HepG2 (cell line): ENCODE results near the gene MAPK12. TPM values are rescaled to one million over a fixed set of nuclear protein-coding genes. Genes with fewer than 3 reads are reported as not detected.

Experiments used
- ARNTL ChIP-seq: sonication (generic); formaldehyde crosslinking; IDR thresholded peaks from 2 replicates; pipeline ENCODE4 v1.4.0; 2020; ENCODE audit warnings: mild to moderate bottlenecking, missing genetic modification reagents
- ATM ChIP-seq: fragments of 450-650 bp; IDR thresholded peaks from 2 replicates; pipeline ENCODE4 v1.7.1; 2017; ENCODE audit warnings: mild to moderate bottlenecking, borderline replicate concordance
- DNMT1 ChIP-seq: sonication (generic); formaldehyde crosslinking; IDR thresholded peaks from 2 replicates; pipeline ENCODE4 v1.5.1; 2020; ENCODE audit warnings: mild to moderate bottlenecking, missing genetic modification reagents
- ELF4 ChIP-seq: sonication (generic); formaldehyde crosslinking; IDR thresholded peaks from 2 replicates; pipeline ENCODE4 v1.5.0; 2020; ENCODE audit warnings: missing genetic modification reagents, mild to moderate bottlenecking, moderate library complexity, borderline replicate concordance
- HCFC1 ChIP-seq: fragments of 150-350 bp; IDR thresholded peaks from 2 replicates; pipeline ENCODE4 v1.6.1; 2014; ENCODE audit warnings: low read depth, low read length
- HNRNPL ChIP-seq: fragments of 200-400 bp; formaldehyde crosslinking; IDR thresholded peaks from 2 replicates; pipeline ENCODE4 v1.6.1; 2017; ENCODE audit warnings: mild to moderate bottlenecking, low read depth, low read length
- KDM2A ChIP-seq: sonication (generic); formaldehyde crosslinking; IDR thresholded peaks from 2 replicates; pipeline ENCODE4 v1.4.0; 2020; ENCODE audit warnings: low read depth, missing genetic modification reagents, borderline replicate concordance
- MAX ChIP-seq: IDR thresholded peaks from 2 replicates; pipeline ENCODE4 v1.6.1; 2012; ENCODE audit warnings: inconsistent platforms
- NFE2 ChIP-seq: sonication (generic); formaldehyde crosslinking; IDR thresholded peaks from 2 replicates; pipeline ENCODE4 v1.4.0; 2020; ENCODE audit warnings: missing genetic modification reagents
- NFYB ChIP-seq: sonication (generic); formaldehyde crosslinking; IDR thresholded peaks from 2 replicates; pipeline ENCODE4 v1.4.0; 2020; ENCODE audit warnings: missing genetic modification reagents
- POLR2A ChIP-seq, 2 experiments: IDR thresholded peaks; 2 replicates each; pipeline ENCODE4 v1.6.1; 2011; ENCODE audit warnings: low read depth in 2 of 2, low read length in 2 of 2, mild to moderate bottlenecking in 1 of 2, moderate library complexity in 1 of 2; ENCODE audit not compliant: insufficient read depth in 1 of 2
- RFX5 ChIP-seq: IDR thresholded peaks from 2 replicates; pipeline ENCODE4 v1.6.1; 2011; ENCODE audit warnings: low read depth, low read length, improper control_type of control experiment
- SAP130 ChIP-seq: IDR thresholded peaks from 2 replicates; pipeline ENCODE4 v1.6.1; 2016; ENCODE audit warnings: low read depth
- SIX1 ChIP-seq: sonication (generic); formaldehyde crosslinking; IDR thresholded peaks from 2 replicates; pipeline ENCODE4 v1.4.0; 2020; ENCODE audit warnings: missing genetic modification reagents, borderline replicate concordance
- SP5 ChIP-seq: IDR thresholded peaks from 2 replicates; pipeline ENCODE4 v1.6.1; 2016; ENCODE audit warnings: low read depth, borderline replicate concordance
- TBP ChIP-seq: sonication (generic); formaldehyde crosslinking; IDR thresholded peaks from 2 replicates; pipeline ENCODE4 v1.5.0; 2020; ENCODE audit warnings: missing genetic modification reagents
- YEATS2 ChIP-seq: sonication (generic); formaldehyde crosslinking; IDR thresholded peaks from 2 replicates; pipeline ENCODE4 v1.4.0; 2020; ENCODE audit warnings: missing genetic modification reagents, borderline replicate concordance
- ZHX2 ChIP-seq, 2 experiments: sonication (generic) in 1 of 2; formaldehyde crosslinking in 1 of 2; IDR thresholded peaks; 2 replicates each; pipeline versions ENCODE4 v1.6.1 to v1.9.0; 2014 to 2022; ENCODE audit warnings: antibody characterized with exemption in 1 of 2, borderline replicate concordance in 1 of 2, inconsistent platforms in 1 of 2, low read depth in 1 of 2, missing genetic modification reagents in 1 of 2
- ZNF124 ChIP-seq: sonication (generic); formaldehyde crosslinking; IDR thresholded peaks from 2 replicates; pipeline ENCODE4 v1.4.0; 2020; ENCODE audit warnings: missing genetic modification reagents
- ZNF276 ChIP-seq: sonication (generic); formaldehyde crosslinking; IDR thresholded peaks from 2 replicates; pipeline ENCODE4 v1.4.0; 2020; ENCODE audit warnings: mild to moderate bottlenecking, low read depth, missing genetic modification reagents
- ZNF326 ChIP-seq: sonication (generic); formaldehyde crosslinking; IDR thresholded peaks from 2 replicates; pipeline ENCODE4 v1.4.0; 2020; ENCODE audit warnings: missing genetic modification reagents, borderline replicate concordance
- ZNF558 ChIP-seq: sonication (generic); formaldehyde crosslinking; IDR thresholded peaks from 2 replicates; pipeline ENCODE4 v1.9.0; 2022; ENCODE audit warnings: mild to moderate bottlenecking, missing genetic modification reagents, borderline replicate concordance
- ZNF724P ChIP-seq: sonication (generic); formaldehyde crosslinking; IDR thresholded peaks from 2 replicates; pipeline ENCODE4 v1.8.0; 2022; ENCODE audit warnings: missing genetic modification reagents, borderline replicate concordance
- ZNF772 ChIP-seq: sonication (generic); formaldehyde crosslinking; IDR thresholded peaks from 2 replicates; pipeline ENCODE4 v1.5.0; 2020; ENCODE audit warnings: mild to moderate bottlenecking, missing genetic modification reagents
- ZNF781 ChIP-seq: sonication (generic); formaldehyde crosslinking; IDR thresholded peaks from 2 replicates; pipeline ENCODE4 v1.5.1; 2020; ENCODE audit warnings: borderline replicate concordance, mild to moderate bottlenecking, missing genetic modification reagents; ENCODE audit errors: not compliant biosample characterization
- polyA plus RNA-seq, 8 experiments: library from polyadenylated mRNA; depleted of rRNA in 3 of 8; stranded (reverse) in 7 of 8; unstranded in 1 of 8; fragments of >200 nt; fragmentation: Illumina TruSeq in 4 of 8; extraction: Trizol in 4 of 8; gene quantifications; 2 replicates each; pipeline versions ENCODE4 v1.2.1 to v1.2.3, GENCODE V29; 2011 to 2016; ENCODE audit warnings: low read depth in 4 of 8, missing spikeins in 1 of 8, mixed read lengths in 1 of 8; ENCODE audit not compliant: insufficient read depth in 1 of 8
- total RNA-seq, 5 experiments: library from RNA; depleted of rRNA; stranded (reverse); fragments of >200 nt; fragmentation: Illumina TruSeq; extraction: Trizol; gene quantifications; 2 replicates each; pipeline ENCODE4 v1.2.3, GENCODE V29; 2016; ENCODE audit warnings: low read depth in 1 of 5

Gene MAPK12
- total and polyA plus RNA-seq, 2 of the 13 experiments (the other 11 are each of a cell fraction or from before 2014, with no cell fraction given): 22.2 to 23.3 TPM

- TF ChIP-seq HNRNPL: peak; percentile 68; the same call in 1 of the 2 replicates
- TF ChIP-seq SP5 (CRISPR knock-in tag): peak; percentile 53; the same call in 1 of the 2 replicates
- TF ChIP-seq POLR2A (IDR thresholded peaks at IDR 0.05; ENCODE audit: insufficient read depth in 1 of 2, low read depth in 2 of 2, low read length in 2 of 2): no peak
- no peak; the same call in 1 of the 2 replicates for TF ChIP-seq SAP130 (CRISPR knock-in tag)
- no peak for TF ChIP-seq ZNF326
- peak; percentile 81 for TF ChIP-seq NFE2 (CRISPR knock-in tag)
- TF ChIP-seq NFYB (CRISPR knock-in tag): no peak
- TF ChIP-seq ZNF124 (CRISPR knock-in tag): no peak
- TF ChIP-seq TBP (CRISPR knock-in tag): no peak
- no peak for TF ChIP-seq MAX
- no peak for TF ChIP-seq ELF4 (CRISPR knock-in tag)
- no peak for TF ChIP-seq ZNF781 (CRISPR knock-in tag)
- TF ChIP-seq ZHX2 (IDR thresholded peaks at IDR 0.05; ENCODE audit: low read depth): 0 out of 2 replicates have a peak, but pooled peaks have one; percentile 23
- no peak for TF ChIP-seq ZHX2 (CRISPR knock-in tag; IDR thresholded peaks at IDR 0.05; ENCODE audit: borderline replicate concordance)
- no peak for TF ChIP-seq DNMT1 (CRISPR knock-in tag)
- no peak for TF ChIP-seq ZNF772
- TF ChIP-seq RFX5: no peak
- no peak for TF ChIP-seq ZNF276 (CRISPR knock-in tag)
- TF ChIP-seq HCFC1: no peak
- no peak for TF ChIP-seq ZNF558
- no peak for TF ChIP-seq ARNTL (CRISPR knock-in tag)
- TF ChIP-seq ZNF724P (CRISPR knock-in tag): no peak
- TF ChIP-seq ATM: no peak
- TF ChIP-seq SIX1 (CRISPR knock-in tag): no peak
- peak; percentile 20; the same call in 1 of the 2 replicates for TF ChIP-seq KDM2A (CRISPR knock-in tag)
- no peak for TF ChIP-seq YEATS2
Observed at GRCh38 chr22:50262460-50262911, 1.0 kb upstream of the MAPK12 start (continued).
